CD4-positive, alpha-beta T cell treated with Interferon gamma for 1 hour (primary cell): Measurements from ENCODE around the gene TM2D1.
"Not testable (repeated sequence)": the region's sequence is repeated elsewhere in the genome, so short reads cannot be mapped to it uniquely, and the experiment has no call there.

Experiments
- DNase-seq: peaks from one replicate; pipeline ENCODE4 v3.0.0-alpha.2; 2020

Gene TM2D1

DNA sequence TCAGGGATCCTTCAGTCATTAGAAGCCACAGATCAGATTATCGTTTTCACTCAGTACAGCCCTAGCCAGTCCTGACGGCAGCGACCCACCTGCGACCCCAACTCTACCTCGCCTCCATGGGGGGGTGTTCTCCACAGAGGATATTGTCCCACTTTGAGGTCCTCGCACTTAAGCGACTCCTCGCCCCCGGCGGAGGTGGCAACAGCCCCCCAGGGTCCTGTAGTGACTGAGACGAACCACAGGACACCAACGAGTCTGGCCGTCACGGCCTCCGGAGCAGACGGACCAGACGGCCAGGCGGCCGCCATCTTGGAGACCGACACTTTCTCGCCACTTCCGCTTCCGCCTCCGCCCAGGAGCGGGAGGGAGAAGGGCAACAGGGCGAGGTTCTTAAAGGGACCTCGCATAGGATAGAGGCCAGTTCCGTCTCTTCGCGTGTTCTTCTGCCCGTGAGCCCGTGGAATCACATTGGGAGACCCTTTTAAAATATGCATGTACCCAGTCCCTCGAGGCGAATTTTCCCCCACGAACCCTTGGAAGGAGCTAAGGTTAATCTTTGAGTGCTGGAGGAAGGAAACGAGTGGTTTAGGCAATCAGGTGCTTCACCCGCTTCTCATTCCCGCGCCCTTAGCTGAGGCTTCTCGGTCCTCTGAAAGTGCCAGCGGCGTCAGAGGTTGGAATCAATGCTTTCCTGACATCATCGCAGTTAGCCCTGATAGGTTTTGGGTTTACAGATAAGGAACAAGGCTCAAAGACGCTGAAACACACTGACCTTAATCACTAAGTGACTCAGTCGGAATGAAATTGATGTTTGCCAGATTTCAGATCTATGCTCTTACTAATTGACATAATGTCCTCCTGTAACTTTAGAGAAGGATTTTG lies at the start of gene TM2D1:
Gene TM2D1, minus strand, starts transcription at position 329 of the 882 bp plus-strand sequence. Its CDS starts 21 bp downstream, at position 308.
- DNase-seq, result peak; percentile 86

DNA sequence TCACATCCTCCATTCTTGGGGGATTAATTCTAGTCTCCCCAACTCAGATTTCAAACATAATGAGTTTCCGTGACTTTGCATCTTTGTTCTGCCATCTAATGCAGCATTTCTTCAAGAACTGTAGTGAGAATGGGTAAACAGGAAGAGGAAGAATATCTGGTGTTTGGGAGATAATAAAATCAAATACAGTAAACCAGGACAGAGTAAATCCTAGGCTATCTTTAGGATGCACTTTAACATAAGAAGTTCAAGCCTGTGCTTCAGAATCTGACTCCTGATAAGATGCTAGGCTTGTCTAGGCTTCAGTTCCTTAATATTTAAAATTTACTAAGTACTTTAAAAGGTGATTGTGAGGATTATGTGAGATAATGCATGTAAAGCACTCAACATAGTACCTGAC lies 45.2 kb upstream of the TM2D1 start:
- DNase-seq, result no peak

GRCh38 chr1:61757950-61758349 lies 33.0 kb upstream of the TM2D1 start:
- DNase-seq, result no peak

GRCh38 chr1:61756773-61757172 lies 31.8 kb upstream of the TM2D1 start:
- no peak for DNase-seq

DNA sequence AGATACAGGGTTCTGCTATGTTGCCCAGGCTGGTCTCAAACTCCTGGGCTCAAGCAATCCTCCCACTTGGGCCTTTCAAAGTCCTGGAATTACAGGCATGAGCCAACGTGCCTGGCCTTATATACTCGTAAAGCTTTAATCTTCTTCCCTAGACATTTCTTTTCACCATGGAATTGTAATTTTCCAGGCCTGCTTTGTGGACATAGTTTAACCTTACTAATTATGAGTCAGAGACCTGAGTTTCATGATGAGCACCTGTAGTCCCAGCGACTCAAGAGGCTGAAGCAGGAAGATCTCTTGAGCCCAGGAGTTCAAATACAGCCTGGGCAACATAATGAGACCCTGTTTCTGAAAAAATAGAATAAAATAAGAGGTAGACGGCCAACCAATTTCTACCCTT lies 29.6 kb upstream of the TM2D1 start:
- no peak for DNase-seq

DNA sequence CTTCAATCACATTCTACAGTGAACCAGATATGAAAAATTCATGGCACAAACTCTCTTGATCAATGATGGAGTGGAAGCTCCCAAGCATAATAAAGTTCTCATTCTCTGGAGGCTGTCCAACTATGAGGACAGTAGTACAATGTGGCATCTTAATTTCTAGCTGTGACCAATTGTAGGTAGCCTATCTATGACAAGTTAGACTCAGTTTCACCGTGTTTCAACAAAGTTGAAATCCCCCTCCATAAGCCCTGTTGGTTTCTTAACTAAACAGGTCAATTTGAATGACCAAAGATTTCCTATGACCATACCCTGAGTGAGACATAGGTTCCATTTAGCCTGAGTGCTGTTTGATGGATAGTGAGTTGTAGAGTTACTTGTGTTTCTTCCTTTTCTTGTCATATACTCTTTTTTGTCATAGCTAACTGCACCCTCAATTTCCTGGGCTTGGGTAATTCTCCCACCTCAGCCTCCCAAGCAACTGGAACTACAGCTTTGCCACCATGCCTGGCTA lies 29.1 kb upstream of the TM2D1 start:
- no peak for DNase-seq

DNA sequence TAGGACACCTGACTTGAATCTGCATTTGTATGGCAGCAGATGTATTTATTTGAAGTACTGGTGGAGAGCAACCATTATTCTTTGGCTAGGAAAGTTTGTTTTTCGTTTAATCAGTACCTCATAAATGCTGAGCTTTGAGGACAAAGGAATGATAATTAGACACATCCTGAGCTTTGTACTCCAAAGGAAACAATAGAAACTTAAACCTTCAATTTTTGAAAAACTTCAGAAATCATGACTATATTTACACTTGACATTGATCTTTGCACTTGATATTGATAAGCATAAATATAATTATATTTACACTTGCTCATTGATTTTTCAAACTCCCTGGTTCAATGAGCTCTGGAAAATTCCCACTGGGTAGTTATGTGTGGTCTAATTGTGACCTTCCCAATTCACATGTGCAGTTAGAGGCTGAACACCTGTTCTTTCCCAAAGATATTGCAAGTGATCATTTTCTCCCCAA lies 28.0 kb upstream of the TM2D1 start:
- DNase-seq, result no peak

DNA sequence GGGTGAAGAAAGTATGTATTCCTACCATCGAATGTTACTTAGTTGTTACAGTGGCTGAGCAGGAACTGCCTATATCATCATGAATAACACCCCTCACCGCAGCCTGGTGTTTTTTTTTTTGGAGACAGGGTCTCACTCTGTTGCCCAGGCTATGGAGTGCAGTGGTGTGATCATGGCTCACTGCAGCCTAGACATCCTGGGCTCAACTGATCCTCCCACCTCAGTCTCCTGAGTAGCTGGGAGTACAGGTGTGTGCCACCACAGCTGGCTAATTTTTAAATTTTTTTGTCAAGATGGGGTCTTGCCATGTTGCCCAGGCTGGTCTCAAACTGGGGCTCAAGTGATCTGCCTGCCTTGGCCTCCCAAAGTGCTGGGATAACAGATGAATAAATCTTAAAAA lies 24.6 kb upstream of the TM2D1 start:
- no peak for DNase-seq

DNA sequence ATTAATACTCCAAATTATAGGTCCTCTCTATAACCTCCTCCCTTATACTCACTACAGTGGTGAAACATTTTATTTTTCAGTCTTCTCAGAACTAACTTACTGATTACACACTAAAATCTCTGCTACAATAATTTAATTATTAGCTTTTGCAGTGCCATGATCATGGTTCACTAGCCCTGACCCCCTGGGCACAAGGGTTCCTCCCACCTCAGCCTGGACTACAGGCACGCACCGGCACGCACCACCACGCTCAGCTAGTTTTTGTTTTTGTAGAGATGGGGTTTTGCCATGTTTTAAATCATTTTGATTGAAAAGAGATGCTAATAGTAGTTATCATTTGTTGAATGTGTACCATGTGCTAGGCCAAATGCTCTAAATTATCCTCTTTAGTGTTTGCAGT lies 23.6 kb upstream of the TM2D1 start:
- DNase-seq, result no peak

GRCh38 chr1:61746813-61747212 lies 21.9 kb upstream of the TM2D1 start:
- DNase-seq, result no peak

- DNase-seq, result no peak
Measured at GRCh38 chr1:61743716-61744580, 19.0 kb upstream of the TM2D1 start.

DNA sequence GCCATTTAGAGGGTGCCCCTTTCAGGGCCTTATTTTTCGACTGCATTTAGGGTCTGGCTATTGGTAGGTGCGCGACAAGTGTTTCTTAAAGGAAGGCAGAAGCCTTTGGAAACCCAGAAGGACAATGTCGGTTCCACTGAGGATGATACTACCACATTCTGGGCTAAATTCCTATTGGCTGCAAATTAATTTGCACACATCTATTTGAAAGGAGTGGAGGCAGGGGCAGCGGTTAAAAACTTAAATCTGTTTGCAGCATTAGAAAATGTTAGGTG lies 18.4 kb upstream of the TM2D1 start:
- DNase-seq, result no peak

DNA sequence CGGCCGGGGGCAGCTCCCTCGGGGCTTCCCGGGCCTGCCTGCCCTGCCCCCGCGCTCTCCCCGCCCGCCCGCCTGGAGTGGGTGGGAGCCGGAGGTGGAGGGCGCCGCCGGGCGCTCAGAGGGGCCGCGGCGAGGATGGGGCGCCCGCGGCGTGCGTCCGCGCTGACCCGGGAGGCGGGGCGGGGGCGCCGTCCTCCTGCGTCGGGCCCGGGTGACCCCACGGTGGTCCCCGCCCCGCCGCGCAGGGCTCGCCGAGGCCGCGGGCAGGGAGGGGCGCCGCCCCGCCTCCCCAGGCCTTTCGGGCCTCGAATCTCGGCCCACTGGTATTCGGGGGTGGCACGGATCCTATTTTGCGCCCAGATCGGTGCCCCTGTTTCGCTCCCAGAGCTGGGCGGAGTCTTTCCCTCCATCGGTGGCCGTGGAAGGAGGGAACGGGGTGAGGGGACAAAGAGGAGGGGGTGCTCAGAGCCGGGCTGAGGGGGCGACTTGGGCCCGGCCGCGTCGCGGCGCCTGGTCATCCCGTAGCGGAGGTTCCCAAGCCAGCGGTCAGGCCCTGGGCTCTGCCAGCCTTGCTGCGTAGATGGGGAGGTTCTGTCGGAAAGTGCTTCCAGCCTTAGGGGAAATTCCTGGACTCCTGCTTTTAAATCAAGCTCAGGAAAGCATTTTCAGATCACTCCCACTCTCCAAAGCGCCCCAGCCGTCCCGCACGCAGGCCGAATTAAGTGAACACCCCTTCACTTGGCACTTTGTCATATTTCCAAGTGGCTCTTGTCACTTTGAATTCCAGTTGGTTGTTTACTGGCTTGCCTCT lies 17.9 kb upstream of the TM2D1 start:
- DNase-seq, result no peak

- peak; percentile 67 for DNase-seq
Measured at GRCh38 chr1:61741711-61742619, 17.0 kb upstream of the TM2D1 start, which contains the start of gene PATJ. Gene PATJ (plus strand): TSS chr1:61742480. CDS start chr1:61762893, 20,413 bp downstream.

GRCh38 chr1:61740751-61741700 lies 16.1 kb upstream of the TM2D1 start:
- no peak for DNase-seq

DNA sequence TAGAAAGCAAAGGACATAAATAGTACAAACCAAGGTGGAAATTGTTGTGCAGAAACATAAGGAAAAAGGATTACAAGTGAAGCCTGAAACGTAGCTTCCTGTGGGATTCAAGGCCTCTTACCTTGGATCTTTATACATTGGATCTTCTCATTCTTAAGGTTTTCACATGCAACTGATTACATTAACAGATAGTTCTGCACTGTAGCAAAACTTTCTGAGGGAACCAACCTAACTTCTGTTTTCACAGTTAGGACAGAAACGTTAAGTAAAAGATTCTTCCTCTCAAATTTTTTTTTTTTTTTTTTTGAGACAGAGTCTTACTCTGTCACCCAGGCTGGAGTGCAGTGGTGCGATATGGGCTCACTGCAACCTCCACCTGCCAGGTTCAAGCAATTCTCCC lies 7.8 kb upstream of the TM2D1 start:
- no peak for DNase-seq

DNA sequence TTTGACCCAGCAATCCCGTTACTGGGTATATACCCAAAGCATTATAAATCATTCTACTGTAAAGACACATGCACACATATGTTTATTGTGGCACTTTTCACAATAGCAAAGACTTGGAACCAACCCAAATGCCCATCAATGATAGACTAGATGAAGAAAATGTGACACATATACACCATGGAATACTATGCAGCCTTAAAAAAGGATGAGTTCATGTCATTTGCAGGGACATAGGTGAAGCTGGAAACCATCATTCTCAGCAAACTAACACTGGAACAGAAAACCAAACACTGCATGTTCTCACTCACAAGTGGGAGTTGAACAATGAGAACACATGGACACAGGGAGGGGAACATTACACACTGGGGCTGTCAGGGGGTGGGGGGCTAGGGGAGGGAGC lies 5.7 kb upstream of the TM2D1 start:
- not testable (repeated sequence) for DNase-seq

GRCh38 chr1:61727544-61727943 lies 2.6 kb upstream of the TM2D1 start:
- no peak for DNase-seq

- no peak for DNase-seq
Measured at GRCh38 chr1:61724506-61724812, 482 bp downstream of the TM2D1 start.

GRCh38 chr1:61718996-61719663 lies 5.8 kb downstream of the TM2D1 start:
- not testable (repeated sequence) for DNase-seq
